NB4 (cell line): ENCODE data around the gene SEPTIN10.
"Not testable (repeated sequence)": the region's sequence is repeated elsewhere in the genome, so short reads cannot be mapped to it uniquely, and the experiment has no call there.

ENCODE experiments used
- DNase-seq: peaks from one replicate; pipeline ENCODE4 v3.0.0; 2010; ENCODE audit warnings: low read depth
- H3K4me3 ChIP-seq: one replicate; pipeline ENCODE4 v1.5.1; 2011; ENCODE audit warnings: mild to moderate bottlenecking, low read depth, low read length, moderate library complexity
- MYC ChIP-seq: IDR thresholded peaks from 2 replicates; pipeline ENCODE4 v1.6.1; 2011; ENCODE audit warnings: low read depth, low read length
- POLR2A ChIP-seq: IDR thresholded peaks from 2 replicates; pipeline ENCODE4 v1.6.1; 2011; ENCODE audit warnings: mild to moderate bottlenecking; ENCODE audit not compliant: insufficient read length; ENCODE audit errors: extremely low read depth
- TF ChIP-seq, protein P1 (sequence below): IDR thresholded peaks from 2 replicates; pipeline ENCODE4 v1.6.1; 2011; ENCODE audit warnings: low read depth, low read length
- TF ChIP-seq, protein P2 (sequence below): IDR thresholded peaks from one replicate; pipeline ENCODE4 v1.5.1; 2012; ENCODE audit warnings: low read depth, low read length

Gene SEPTIN10

DNA sequence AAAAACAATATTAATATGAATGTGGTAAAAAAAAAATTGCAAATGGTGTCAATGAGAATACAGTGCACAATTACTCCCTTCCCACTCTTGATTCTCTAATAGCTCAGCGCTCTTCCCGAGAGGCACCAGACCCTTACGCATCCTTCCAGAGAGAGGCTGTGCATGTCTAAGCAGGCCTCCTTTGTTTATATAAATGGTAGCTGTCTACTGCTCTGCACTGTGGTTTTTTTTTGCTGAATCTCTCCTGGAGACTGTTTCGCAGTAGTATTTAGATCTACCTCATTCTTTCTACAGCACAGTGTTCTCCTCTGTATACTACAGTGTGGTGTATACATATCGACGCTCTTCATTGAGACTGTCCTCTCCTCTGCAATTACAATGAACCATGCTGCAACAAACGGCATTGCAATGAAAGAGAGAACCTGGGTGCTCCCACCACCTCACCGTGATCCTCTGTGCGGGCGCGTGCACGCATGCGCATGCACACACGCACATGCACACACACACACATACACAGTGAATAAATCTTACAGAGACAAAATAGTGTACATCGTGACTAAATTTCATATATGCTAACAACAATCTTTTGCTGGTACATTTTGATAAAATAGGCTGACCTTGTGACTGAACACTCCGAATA, 19.4 kb downstream of the SEPTIN10 start:
- no peak for DNase-seq
- no peak for TF ChIP-seq POLR2A
- TF ChIP-seq, protein P1, sequence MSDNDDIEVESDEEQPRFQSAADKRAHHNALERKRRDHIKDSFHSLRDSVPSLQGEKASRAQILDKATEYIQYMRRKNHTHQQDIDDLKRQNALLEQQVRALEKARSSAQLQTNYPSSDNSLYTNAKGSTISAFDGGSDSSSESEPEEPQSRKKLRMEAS = no peak
- TF ChIP-seq MYC = no peak
- TF ChIP-seq, protein P2, sequence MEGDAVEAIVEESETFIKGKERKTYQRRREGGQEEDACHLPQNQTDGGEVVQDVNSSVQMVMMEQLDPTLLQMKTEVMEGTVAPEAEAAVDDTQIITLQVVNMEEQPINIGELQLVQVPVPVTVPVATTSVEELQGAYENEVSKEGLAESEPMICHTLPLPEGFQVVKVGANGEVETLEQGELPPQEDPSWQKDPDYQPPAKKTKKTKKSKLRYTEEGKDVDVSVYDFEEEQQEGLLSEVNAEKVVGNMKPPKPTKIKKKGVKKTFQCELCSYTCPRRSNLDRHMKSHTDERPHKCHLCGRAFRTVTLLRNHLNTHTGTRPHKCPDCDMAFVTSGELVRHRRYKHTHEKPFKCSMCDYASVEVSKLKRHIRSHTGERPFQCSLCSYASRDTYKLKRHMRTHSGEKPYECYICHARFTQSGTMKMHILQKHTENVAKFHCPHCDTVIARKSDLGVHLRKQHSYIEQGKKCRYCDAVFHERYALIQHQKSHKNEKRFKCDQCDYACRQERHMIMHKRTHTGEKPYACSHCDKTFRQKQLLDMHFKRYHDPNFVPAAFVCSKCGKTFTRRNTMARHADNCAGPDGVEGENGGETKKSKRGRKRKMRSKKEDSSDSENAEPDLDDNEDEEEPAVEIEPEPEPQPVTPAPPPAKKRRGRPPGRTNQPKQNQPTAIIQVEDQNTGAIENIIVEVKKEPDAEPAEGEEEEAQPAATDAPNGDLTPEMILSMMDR = no peak
- H3K4me3 ChIP-seq = no peak overlapping the region

DNA sequence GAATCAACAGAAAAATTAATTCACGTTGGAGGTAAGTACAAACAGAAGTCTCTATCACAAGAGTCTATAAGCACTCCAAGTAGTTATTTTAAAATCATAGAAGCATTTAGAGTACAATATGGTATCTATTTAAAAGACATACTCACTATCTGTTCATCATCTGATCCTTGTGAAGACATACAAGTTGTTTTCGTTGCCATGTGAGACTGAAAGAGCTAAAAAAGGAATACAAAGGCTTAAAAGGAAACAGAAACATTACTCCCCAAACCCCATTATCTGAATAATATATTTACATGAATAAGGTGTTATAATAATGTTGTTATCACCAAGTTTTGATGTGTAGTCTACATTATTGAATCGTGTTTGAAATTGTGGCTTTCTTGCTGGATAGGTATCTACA, 20.9 kb downstream of the SEPTIN10 start:
- H3K4me3 ChIP-seq = no peak overlapping the region
- DNase-seq = no peak
- TF ChIP-seq, protein P2 = no peak
- TF ChIP-seq POLR2A (no peak), MYC (no peak)
- TF ChIP-seq, protein P1 = no peak

DNA sequence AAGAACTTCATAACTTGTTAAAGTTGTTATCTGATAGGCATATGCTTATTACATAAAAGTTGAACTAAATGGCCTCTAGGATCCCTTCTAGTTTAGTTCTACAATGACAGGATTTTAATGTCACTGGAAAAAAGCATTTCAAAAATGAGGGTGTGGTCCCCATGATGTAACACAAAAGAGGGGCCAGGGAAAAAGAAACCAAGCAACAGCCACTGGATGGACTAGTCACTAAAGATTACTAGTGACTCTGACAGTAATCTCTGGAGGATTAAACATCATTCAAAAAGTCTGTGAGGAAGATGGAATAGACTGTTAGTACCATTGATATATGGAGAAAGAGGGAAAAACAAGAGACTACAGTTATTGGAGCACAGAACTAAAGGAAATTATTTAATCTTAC, 22.6 kb downstream of the SEPTIN10 start:
- DNase-seq = no peak
- no peak for TF ChIP-seq POLR2A
- TF ChIP-seq MYC = no peak
- TF ChIP-seq, protein P2 = no peak
- TF ChIP-seq, protein P1 = no peak
- no peak overlapping the region for H3K4me3 ChIP-seq

DNA sequence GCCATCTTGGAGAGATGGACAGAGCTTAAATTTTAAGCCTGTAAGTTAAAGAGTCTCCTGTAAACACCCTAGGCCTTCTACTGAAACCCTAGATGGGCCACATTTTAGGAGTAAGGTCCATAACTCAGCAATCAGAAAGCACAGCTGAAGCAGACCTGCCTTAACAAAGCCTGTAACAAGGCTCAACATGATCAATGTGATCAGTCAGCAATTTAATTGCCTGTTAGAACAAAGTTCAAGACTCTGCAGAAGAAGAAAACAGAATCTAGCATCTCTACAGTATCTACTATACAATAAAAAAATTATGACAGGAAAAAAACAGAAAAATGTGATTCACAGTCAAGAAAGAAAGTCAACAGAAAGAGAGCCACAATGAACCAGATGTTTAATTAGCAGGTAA, 27.1 kb downstream of the SEPTIN10 start:
- TF ChIP-seq POLR2A = no peak
- TF ChIP-seq, protein P1 = no peak
- TF ChIP-seq MYC = no peak
- TF ChIP-seq, protein P2 = no peak

DNA sequence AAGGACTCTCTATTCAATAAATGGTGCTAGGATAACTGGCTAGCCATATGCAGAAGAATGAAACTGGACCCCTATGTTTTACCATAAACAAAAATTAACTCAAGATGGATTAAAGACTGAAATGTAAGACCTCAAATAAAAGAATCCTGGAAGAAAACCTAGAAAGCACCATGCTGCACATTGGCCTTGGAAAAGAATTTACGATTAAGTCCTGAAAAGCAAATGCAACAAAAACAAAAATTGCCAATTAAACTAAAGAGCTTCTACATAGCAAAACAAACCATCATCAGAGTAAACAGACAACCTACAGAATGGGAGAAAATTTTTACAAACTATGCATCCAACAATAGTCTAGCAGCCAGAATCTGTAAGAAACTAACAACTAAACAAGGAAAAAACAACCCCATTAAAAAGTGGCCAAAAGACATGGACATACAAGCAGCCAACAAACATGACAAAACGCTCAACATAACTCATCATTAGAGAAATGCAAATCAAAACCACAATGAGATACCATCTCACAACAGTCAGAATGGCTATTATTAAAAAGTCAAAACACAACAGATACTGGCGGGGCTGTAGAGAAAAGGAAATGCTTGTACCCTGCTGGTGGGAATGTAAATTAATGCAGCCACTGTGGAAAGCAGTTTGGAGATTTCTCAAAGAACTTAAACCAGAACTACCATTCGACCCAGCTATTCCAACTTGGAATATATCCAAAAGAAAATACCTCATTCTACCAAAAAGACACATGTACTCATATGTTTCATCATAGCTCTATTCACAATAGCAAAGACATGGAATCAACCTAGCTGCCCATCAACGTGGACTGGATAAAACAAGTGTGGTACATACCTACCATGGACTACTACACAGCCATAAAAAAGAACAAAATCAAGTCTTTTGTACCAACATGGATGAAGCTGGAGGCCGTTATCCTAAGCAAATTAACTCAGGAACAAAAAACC, 30.6 kb downstream of the SEPTIN10 start:
- DNase-seq = no peak
- H3K4me3 ChIP-seq = no peak overlapping the region
- TF ChIP-seq POLR2A = no peak
- TF ChIP-seq, protein P2 = no peak
- TF ChIP-seq, protein P1 = no peak
- TF ChIP-seq MYC = no peak

More for the DNA sequence above, 27.1 kb downstream of the SEPTIN10 start:
- no peak for DNase-seq
- no peak overlapping the region for H3K4me3 ChIP-seq

DNA sequence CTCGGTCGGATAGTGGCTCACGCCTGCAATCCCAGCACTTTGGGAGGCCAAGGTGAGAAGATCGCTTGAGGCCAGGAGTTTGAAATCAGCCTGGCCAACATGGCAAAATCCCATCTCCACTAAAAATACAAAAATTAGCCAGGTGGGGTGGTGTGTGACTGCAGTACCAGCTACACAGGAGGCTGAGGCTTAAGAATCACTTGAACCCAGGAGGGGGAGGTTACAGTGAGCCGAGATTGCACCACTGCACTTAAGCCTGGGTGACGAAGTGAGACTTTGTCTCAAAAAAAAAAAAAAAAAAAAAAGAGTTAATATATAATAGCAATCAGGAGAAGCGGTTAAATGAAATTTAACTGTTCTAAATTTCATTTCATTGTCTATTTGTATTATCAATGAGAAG, 36.1 kb downstream of the SEPTIN10 start:
- not testable (repeated sequence) for DNase-seq, H3K4me3 ChIP-seq
